GM20000 (cell line): ENCODE data around the gene COL1A1.

Experiments used
- DNase-seq: peaks from one replicate; pipeline ENCODE4 v3.0.0; 2012; ENCODE audit warnings: low spot score
- CTCF ChIP-seq: IDR thresholded peaks from 2 replicates; pipeline ENCODE4 v1.5.1; 2012; ENCODE audit warnings: mild to moderate bottlenecking, control low read depth; ENCODE audit errors: extremely low read depth, missing control alignments

The COL1A1 gene

DNA sequence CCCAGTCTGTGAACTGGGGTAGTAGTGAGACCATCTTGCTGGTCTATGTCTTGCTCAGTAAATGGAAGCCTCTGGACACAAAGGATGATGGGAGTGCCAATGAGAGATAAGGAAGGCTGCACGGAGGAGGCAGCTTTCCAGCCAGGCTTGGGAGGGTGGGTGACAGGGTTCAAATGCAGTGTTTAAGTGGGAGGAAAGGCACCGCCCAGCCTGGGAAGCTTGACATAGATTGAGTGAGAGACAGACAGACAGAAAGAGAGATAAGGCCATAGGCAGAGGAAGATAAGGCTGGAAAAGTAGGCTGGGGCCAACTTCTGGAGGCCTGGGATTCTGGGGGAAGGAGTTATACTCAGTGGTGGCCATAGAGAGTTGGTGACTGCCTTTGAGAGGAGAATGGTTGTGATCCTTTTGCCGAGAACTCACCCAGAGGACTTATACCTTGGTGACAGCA lies 7.2 kb upstream of the COL1A1 start:
- TF ChIP-seq CTCF = no peak
- no peak for DNase-seq

DNA sequence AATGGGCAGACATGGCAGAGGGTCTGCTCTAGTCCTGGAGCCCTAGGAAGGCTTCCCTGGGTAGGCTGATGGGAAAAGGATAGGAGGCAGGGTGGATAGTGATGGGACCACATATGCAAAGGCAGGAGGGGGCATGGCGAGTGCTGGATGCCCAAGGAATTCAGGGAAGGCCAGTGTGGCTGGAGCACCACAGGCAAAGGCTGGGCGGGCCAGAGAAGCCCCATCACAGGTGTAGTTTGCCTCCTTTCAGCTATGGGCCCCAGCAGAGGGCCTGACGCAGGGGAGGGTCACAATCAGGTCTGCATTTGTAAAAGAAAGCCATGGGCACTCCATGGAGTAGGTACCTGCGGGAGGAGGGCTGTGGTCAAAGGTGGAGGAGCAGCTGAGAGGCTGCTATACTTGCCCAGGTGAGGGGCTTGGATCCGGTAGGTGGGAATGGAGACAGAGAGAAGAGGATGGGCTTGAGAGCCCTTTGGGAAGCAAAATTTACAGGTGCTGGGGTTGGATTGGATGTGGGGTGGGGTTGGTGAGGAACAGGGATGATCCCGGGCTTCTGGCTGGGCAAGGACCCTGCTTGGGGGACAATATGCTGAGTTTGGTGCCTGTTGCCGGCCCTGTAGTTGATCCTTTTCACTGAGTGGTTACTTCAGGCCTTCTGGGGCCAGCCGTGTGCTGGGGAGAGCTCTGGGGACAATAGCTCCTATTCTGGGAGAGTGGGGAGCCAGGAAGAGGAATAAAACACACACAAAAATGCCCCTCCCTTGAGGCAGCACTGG lies 6.5 kb upstream of the COL1A1 start:
- TF ChIP-seq CTCF = no peak
- DNase-seq = no peak

- no peak for TF ChIP-seq CTCF
- no peak for DNase-seq
These were observed 5.9 kb upstream of the COL1A1 start for GRCh38 chr17:50207315-50207714.

- no peak for TF ChIP-seq CTCF
- no peak for DNase-seq
These were observed 5.3 kb upstream of the COL1A1 start for GRCh38 chr17:50206604-50207293.

- TF ChIP-seq CTCF = no peak
- no peak for DNase-seq
These were observed 4.6 kb upstream of the COL1A1 start for GRCh38 chr17:50205963-50206505.

DNA sequence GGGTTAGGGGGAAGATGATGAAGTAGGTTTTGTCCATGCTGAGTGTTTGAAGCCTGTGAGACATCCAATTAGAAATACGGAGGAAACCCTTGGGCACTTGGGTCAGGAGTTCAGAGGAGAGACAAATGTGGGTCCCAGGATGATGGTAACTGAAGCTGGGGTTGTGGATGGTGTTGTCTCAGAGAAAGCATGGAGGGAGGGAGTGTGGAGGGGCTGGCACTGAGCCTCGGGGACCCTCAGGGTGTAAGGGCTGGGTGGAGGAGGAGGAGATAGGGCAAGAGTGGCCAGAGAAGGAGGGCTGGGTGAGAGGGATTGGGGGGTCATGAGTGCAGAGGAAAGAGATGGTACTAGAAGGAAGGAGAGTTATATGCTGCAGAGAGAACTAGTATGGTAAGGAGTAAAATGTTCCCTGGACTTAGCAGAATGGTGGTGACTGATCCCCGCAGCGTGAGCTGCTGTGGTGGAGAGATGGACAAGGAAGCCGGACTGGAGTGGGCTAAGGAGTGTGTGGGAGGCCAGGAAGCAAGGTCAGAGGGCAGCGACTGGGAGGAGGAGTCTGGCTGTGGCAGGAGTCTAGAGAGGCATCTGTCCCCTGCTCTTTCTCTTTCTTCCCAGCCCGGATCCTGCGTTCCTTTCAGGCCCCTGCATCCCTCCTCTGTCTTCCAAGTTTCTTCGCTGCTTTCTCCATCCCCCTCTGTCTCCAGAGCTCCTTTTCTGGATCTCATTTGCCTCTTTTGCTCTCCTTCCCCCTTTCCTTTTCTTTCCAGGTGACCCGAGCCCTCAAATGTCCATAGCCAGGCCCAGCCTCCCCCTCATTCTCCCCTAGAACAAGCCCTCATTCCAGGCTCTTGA lies 3.9 kb upstream of the COL1A1 start:
- TF ChIP-seq CTCF = no peak
- no peak for DNase-seq

GRCh38 chr17:50204431-50204830 lies 3.0 kb upstream of the COL1A1 start:
- DNase-seq = no peak

More at GRCh38 chr17:50204431-50204830, 3.0 kb upstream of the COL1A1 start:
- no peak for TF ChIP-seq CTCF
